Measurements from ENCODE around the gene CADM2.

CADM2 gene

DNA sequence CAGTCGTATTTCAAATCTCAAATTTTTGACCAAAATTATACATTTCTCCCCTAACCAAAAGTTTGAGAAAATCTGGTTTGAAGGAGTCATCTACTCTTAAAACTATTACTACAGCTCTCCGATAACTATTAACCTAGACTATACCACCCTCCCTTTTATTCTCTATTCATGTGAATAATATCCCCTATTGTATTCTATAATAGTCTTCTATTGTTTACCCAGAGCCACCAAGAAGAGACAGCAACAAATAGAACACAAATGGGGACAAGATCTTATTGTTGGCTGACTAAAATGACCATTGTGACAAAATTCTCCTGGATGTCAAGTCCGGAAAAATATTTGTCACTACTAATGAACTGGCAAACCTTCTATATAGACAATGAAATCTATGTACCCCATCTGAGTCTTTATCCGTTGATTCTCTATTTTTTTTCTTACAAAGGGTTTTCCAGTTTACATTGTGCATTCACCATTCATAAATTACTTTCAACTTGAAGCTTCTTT lies 618.0 kb downstream of the CADM2 start:
- DNase-seq, result no peak

- no peak for DNase-seq
Observed at GRCh38 chr3:85584779-85585356, 626.1 kb downstream of the CADM2 start.

GRCh38 chr3:85586018-85586417 lies 627.2 kb downstream of the CADM2 start:
- no peak for DNase-seq

GRCh38 chr3:85589145-85589544 lies 630.4 kb downstream of the CADM2 start:
- no peak for DNase-seq

DNA sequence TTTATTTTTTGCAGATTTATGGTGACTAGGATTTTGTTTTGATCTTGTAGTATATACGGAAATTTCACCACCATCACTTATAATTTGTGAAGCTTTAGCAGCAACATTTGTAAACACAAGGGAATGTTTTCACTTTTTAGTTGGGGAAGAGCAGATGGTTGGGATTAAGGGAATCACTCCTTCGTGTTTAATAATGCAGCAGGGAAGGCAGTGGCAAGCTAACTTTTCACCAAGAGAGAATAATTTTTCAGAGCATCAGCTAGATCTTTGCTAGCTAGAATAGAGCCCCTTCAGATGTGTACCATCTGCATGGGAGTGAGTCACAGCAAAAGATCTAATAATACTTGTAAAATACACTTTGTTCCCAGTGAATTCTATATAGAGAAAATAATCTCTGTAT lies 632.7 kb downstream of the CADM2 start:
- DNase-seq, result no peak

DNA sequence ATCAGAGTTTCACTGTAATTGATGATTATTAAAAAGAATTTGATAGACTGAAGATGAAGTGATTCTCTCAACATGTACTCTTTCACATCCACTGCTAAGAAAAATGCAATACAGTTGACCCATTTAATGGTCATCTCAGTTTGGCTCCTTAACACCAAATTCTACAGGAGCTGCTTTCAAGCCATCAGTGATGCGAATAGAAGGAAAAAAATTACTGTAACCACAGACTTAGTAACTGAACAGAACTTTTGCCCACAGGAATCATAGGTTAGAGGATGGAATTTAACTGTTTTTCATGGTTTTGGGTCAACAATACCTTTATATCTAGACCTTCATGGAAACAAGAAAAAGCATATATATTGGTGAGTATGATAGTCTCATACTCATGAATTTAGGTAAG lies 633.5 kb downstream of the CADM2 start:
- no peak for DNase-seq

GRCh38 chr3:85594676-85595075 lies 635.9 kb downstream of the CADM2 start:
- no peak for DNase-seq

GRCh38 chr3:85603378-85603777 lies 644.6 kb downstream of the CADM2 start:
- DNase-seq, result no peak

DNA sequence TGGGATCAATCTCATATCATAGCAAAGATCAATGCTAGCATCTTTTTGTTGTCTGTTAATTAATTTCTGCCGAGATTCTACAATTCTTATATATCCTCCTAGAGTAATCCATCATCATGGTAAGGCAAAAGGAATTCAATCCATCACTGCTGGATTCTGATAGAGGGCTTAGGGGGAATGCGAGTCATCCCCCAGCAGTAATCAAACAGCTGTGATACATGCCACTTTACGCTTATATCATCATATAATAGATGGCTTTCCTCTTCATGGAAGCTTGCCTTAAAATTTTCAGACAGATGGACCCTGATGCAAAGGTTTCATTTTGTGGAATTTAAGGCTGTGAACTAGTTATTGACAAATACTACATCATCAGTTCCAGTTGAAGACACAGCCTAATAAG lies 645.9 kb downstream of the CADM2 start:
- DNase-seq, result no peak

DNA sequence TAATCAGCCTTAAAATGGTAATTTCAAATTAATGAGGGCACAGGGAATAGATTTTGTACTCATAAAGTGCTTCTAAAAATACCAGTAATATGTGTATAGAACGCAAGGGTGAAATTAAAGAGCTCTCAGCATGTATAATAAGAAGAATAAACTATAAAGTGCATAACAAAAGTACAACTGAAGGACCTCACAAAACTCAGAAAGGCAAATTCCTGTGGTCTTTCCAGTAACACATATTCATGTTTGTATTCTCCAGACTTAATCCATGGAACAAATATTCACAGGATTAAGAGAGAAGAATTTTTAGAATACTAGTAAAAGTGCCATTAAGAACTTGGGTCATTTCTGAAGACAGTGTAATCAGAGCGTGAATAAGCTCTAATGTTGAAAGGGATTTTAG lies 646.3 kb downstream of the CADM2 start:
- no peak for DNase-seq

GRCh38 chr3:85626662-85627061 lies 667.9 kb downstream of the CADM2 start:
- DNase-seq, result no peak

DNA sequence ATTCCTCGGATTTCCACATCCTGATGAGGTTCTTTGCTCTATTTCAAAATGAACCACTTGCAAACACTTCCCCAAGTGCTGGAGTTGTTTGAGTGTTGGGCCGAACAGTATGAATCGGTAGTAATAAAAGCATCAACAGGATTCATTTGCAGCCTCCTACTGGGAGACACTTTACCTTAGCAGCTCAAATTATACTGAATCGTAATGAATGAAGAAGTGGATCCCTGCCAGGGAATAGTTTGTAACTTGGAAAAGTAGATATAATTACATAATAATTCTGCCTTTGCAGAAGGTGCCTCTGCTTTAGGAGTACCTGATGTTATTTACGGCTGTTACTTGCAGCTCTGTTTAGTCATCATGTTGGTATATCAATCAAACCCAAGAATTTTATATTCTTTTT lies 669.1 kb downstream of the CADM2 start:
- DNase-seq, result peak; percentile 0

GRCh38 chr3:85631070-85631469 lies 672.3 kb downstream of the CADM2 start:
- no peak for DNase-seq

DNA sequence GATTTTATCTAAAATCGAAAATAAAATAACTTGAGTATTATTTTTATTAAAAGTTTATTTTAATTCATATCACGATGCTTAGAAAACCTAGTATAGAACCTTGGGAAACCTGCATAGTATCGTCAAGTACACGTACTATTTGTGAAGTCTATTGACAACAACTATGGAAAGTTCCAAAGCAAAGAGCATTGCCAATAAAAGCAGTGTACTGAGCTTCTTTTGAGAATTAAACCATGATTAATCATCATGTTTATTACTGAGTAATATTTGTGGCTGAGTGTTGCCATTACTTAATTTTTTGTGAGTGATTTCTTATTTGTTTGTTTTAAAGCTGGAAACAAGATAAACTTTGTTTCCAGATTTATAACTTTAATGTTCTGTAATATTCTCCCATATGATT lies 674.1 kb downstream of the CADM2 start:
- no peak for DNase-seq

DNA sequence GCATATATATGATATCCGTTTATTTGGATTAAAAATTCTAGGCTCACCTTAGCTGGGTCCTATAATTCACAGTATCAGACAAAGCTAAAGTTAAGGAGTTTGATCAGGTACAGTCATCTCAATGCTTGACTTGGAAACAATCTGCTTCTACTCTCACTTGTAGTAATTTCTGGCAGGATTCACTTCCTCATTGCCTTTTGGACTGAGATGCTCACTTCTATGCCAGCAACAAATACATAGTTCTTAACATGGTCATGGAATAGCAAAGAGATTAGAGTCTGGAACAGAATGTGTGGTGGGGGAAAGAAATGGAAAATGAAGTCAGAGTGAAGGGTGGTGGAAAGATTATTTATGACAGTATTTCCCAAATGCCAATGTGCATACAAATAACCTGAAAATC lies 693.6 kb downstream of the CADM2 start:
- DNase-seq, result no peak

DNA sequence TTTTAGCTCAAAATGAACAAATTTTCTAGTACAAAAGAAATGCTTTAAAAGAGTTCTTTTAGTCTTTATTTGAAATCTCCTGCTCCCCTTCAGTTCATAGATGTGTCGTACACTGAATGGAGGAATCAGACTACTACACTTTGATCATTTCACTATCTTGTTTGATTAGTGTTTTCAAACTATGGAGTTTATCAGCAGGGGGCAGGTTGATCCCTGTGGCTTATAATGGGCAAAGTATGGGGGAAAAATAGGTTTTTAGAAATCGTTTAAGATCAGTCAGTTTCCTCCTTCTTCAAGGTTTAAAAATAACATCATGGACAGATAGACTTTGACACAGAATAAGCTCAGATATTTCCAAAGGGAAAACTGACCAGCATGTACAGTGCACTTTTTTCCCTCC lies 701.7 kb downstream of the CADM2 start:
- no peak for DNase-seq

GRCh38 chr3:85662462-85662861 lies 703.7 kb downstream of the CADM2 start:
- no peak for DNase-seq

GRCh38 chr3:85667744-85668143 lies 709.0 kb downstream of the CADM2 start:
- no peak for DNase-seq

- DNase-seq, result no peak
Observed at GRCh38 chr3:85670634-85671205, 711.9 kb downstream of the CADM2 start.

DNA sequence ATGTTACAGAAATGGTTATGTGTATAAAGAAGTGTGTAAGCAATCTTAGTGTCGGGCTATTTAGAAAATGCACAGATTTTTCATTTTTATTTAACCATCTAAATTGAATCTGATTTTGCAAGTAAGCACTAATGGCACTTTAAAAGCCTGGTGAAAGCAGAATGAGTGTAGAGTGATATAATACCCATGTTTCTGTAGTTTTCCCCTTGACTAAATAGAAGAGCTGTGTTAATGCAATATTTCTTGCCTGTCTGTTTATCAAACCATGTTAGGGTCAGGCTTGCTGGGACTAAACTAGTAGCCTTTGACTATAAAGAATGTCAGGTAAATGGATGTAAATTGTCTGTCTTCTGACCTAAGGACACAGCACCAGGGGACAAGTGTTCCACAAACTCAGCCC lies 714.0 kb downstream of the CADM2 start:
- no peak for DNase-seq

DNA sequence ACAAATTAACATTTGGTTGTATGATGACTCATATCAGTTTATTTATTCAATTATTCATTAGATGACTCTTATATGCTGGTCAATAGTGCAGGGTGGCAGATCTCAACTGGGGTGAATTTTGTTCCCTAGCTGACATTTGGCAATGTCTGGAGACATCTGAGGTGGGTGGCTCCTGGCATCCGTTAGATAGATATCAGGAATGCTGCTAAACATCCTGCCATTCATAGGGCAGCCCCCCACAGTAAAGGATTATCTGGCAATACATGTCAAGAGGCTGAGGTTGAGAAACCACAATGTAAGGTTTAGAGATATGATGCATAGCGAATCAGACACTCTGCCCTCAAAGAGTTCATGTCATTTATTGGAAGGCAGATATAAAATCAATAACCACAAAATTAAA lies 719.9 kb downstream of the CADM2 start:
- no peak for DNase-seq

GRCh38 chr3:85681906-85682305 lies 723.1 kb downstream of the CADM2 start:
- no peak for DNase-seq

DNA sequence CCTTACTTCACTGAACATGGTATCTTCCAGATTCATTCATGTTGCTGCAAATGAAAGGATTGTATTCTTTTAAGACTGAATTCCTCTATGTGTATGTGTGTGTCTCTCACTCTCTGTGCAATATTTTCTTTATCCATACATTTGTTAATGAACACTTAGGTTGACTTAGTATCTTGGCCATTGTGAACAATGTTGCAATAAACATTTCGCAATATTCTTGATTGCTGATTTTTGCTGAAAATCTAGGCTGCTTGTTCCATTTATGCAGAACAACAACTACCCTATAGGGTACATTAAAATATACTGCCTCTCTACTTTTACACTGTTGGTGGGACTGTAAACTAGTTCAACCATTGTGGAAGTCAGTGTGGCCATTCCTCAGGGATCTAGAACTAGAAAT lies 732.4 kb downstream of the CADM2 start:
- DNase-seq, result no peak

GRCh38 chr3:85697156-85697555 lies 738.4 kb downstream of the CADM2 start:
- DNase-seq, result no peak

DNA sequence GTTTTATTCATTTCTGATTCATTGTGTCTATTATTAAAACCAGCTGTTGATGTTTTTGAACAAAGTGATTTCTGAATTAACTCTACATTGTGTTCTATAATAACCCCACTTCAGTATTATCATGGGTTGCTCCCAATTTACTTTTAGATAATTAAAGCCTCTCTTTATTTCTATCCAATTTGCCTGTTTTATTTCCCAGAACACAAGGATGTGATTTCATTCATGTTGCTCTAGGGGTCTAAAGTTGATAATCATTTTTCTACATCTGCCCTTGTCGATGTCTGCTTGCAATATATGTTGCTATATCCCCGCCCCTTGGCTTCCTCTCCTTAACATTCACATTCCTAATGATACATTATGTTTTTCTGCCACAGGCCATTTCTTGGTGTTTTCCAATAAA lies 747.3 kb downstream of the CADM2 start:
- DNase-seq, result no peak

All from NCI-H345 (cell line).